Ascending aorta (tissue), 2 donors: ENCODE measurements around the gene EFNA2. TPM values are rescaled to one million over a fixed set of nuclear protein-coding genes. Genes with fewer than 3 reads are reported as not detected.
"Not testable (repeated sequence)": the region's sequence is repeated elsewhere in the genome, so short reads cannot be mapped to it uniquely, and the experiment has no call there.

Experiments
- DNase-seq, 2 donors: peaks; one replicate each; pipeline ENCODE4 v3.0.0-alpha.2; 2019; ENCODE audit warnings: low spot score in 2 of 2
- H3K27ac ChIP-seq, 2 donors: fragments of 200-600 bp; sonication (generic); one replicate each; pipeline ENCODE4 v1.5.1; 2016 to 2017; ENCODE audit warnings: mild to moderate bottlenecking in 1 of 2
- H3K27me3 ChIP-seq: fragments of 200-600 bp; sonication (generic); one replicate; pipeline ENCODE4 v1.5.1; 2017
- H3K36me3 ChIP-seq, 2 donors: fragments of 200-600 bp; sonication (generic); one replicate each; pipeline ENCODE4 v1.5.1; 2016
- H3K4me1 ChIP-seq, 2 donors: fragments of 200-600 bp; sonication (generic); one replicate each; pipeline ENCODE4 v1.5.1; 2016 to 2017; ENCODE audit warnings: mild to moderate bottlenecking in 1 of 2
- H3K4me3 ChIP-seq, 2 donors: fragments of 200-600 bp; sonication (generic); one replicate each; pipeline ENCODE4 v1.5.1; 2016 to 2017; ENCODE audit warnings: mild to moderate bottlenecking in 1 of 2
- H3K9me3 ChIP-seq, 2 donors: fragments of 200-600 bp; sonication (generic); one replicate each; pipeline ENCODE4 v1.5.1; 2016
- intact Hi-C: fragments of 100-400 bp; cut with DNase I; formaldehyde crosslinking; loops from one replicate; pipeline ENCODE4 v1.15.1; 2023
- total RNA-seq: library from RNA; depleted of rRNA; stranded (reverse); fragments of >200 nt; gene quantifications from one replicate; pipeline ENCODE4 v1.1.0, GENCODE V29; 2016
- TF ChIP-seq, protein P1 (sequence below), 3 experiments: fragments of 200-600 bp in 2 of 3; fragments of 450-650 bp in 1 of 3; sonication (generic) in 2 of 3; IDR thresholded peaks; one replicate each; pipeline ENCODE4 v1.5.1; 2016 to 2019; ENCODE audit warnings: antibody characterized with exemption in 3 of 3, mild to moderate bottlenecking in 1 of 3, moderate library complexity in 1 of 3

EFNA2 gene
- total RNA-seq, 1 donor from 2014 or later, result not detected

DNA sequence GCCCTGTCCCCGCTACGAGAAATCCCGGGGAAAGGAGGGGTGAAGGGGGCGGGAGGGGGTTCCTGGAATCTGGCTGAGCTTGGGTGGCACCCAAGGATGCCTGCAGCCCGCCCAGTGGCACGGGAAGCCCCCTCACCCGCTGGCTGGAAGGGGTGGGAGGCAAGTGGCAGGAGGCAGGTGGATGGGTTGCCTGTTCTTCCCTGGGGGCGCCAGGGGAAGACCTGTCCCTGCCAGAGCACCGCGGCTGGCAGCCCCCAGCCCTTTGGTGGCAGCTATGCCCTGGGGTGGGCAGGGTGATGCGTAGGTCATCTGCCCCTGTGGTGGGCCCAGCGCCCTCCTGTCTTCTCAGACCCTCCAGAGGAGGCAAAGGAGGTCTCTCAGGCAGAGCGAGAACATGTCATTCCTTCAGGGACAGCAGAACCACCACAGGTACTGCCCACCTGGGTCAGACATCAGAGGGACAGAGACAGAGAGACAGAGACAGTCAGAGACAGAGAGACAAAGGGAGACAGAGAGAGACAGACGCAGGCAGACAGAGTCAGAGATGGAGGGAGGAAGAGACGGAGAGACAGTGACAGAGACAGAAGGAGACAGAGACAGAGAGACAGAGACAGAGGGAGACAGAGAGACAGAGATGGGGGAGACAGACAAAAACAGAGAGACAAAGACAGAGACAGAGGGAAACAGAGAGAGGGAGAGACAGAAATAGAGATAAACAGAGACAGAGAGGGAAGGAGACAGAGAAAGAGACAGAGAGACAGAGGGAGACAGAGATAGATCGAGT is 36.7 kb downstream of the EFNA2 start:
- Histone ChIP-seq H3K27me3 (peaks cover 11% of the 10 kb centered on the region), H3K4me3 (no peak overlapping the region), H3K9me3 (no peaks in the 10 kb centered on the region), H3K36me3 (no peaks in the 10 kb centered on the region), H3K4me1 (peaks cover 0 to 6% of the 10 kb centered on the region in 2 donors), H3K27ac (no peak overlapping the region)
- TF ChIP-seq, protein P1, sequence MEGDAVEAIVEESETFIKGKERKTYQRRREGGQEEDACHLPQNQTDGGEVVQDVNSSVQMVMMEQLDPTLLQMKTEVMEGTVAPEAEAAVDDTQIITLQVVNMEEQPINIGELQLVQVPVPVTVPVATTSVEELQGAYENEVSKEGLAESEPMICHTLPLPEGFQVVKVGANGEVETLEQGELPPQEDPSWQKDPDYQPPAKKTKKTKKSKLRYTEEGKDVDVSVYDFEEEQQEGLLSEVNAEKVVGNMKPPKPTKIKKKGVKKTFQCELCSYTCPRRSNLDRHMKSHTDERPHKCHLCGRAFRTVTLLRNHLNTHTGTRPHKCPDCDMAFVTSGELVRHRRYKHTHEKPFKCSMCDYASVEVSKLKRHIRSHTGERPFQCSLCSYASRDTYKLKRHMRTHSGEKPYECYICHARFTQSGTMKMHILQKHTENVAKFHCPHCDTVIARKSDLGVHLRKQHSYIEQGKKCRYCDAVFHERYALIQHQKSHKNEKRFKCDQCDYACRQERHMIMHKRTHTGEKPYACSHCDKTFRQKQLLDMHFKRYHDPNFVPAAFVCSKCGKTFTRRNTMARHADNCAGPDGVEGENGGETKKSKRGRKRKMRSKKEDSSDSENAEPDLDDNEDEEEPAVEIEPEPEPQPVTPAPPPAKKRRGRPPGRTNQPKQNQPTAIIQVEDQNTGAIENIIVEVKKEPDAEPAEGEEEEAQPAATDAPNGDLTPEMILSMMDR (IDR thresholded peaks at IDR 0.05), result no peak
- no peak for DNase-seq
- intact Hi-C loops, result no loop called here

DNA sequence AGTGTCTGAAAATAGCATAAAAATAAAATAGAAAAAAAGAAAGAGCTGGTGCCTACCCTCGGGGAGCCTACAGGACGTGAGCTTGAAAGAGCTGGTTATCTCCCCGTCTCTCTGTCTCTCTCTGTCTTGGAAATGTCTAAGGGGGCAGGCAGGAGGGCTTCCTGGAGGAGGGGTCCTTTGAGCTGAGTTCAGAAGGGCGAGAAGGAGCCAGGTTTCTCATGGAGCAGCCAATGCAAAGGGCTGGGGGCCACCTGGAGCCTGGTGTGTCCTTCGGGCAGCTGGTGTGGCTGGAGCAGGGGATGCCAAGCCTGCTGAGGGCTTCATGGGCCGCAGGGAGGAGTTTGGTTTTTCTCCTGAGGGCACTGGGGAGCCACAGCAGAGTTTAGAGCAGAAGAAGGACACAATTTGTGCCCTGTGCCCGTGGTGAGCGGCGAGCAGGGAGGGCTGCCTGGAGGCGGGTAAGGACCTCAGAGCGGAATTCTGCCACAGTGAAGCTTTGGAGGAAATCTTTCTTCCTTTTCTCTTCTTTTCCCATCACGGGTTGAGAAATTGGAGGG is 38.7 kb downstream of the EFNA2 start:
- intact Hi-C loops, result no loop called here
- peaks cover 0 to 6% of the 10 kb centered on the region in 2 donors for H3K4me1 ChIP-seq
- H3K9me3 ChIP-seq, result no peaks in the 10 kb centered on the region
- H3K27me3 ChIP-seq, result peaks cover 11% of the 10 kb centered on the region
- H3K36me3 ChIP-seq, result no peaks in the 10 kb centered on the region
- TF ChIP-seq, protein P1 (IDR thresholded peaks at IDR 0.05), result no peak
- H3K4me3 ChIP-seq, result peak overlapping the region; percentile 36 to 64
- no peak for DNase-seq
- H3K27ac ChIP-seq, result no peak overlapping the region

DNA sequence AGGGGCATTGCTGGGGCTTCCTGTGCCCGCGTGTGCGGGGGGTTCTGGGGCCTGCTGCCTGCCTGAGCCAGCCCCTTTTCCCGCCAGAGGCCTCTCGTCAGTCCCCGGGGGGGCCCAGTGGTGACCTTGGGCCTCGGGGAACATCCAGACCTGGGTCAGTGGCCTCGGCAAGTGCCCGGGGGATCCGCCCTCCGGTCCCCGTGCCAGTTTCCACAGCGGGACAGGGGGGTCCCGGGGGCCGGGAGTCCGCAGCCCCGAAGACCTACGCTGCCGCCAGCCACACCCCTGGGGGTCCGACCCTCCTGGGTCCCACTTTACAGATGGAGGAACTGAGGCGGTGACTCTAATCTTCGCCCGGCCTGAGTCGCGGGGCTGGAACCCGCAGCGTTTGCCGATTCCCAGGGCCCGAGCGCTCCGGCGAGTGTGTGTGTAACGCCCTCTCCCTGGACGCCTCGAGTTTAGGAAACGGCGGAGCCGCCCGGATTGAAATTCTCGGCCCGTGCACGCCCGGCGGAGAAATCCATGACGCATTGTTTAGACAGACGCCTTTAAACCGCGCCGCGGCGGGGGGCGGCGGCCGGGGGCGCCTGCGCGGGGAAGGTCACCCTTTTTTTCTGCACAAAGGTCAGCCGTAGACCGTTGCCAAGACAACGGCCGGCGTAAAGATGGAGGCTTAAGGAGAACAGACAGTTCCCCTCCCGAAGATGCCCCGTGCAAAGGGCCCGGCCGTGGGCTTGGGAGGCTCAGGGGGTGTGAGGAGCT is 39.3 kb downstream of the EFNA2 start:
- Histone ChIP-seq H3K9me3 (no peaks in the 10 kb centered on the region), H3K36me3 (no peaks in the 10 kb centered on the region), H3K4me3 (peak overlapping the region; percentile 36 to 64), H3K27ac (no peak overlapping the region), H3K27me3 (peaks cover 11% of the 10 kb centered on the region), H3K4me1 (peaks cover 0 to 6% of the 10 kb centered on the region in 2 donors)
- TF ChIP-seq, protein P1 (IDR thresholded peaks at IDR 0.05), result no peak
- intact Hi-C loops, result no loop called here
- peak in 1 of 2 donors; percentile 75 for DNase-seq

DNA sequence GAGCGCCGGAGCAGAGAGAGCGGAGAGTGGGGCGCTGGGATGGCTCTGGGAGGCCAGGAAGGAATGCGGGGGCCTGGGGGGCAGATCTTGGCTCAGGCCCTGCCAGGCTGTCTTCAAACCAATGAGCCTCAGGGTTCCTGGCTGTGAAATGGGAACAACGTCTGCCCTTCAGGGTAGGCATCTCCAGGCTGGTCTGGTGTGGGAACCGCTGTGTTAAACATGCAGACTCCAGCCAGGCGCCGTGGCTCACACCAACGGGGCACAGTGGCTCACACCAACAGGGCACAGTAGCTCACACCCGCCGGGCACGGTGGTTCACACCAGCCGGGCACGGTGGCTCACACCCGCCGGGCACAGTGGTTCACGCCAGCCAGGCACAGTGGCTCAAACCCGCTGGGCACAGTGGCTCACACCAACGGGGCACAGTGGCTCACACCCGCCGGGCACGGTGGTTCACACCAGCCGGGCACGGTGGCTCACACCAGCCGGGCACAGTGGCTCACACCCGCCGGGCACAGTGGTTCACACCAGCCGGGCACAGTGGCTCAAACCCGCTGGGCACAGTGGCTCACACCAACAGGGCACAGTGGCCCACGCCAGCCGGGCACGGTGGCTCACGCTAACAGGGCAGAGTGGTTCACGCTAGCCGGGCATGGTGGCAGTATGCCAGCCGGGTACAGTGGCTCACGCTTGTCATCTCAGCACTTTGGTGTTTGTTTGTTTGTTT is 40.1 kb downstream of the EFNA2 start:
- Histone ChIP-seq H3K9me3 (no peaks in the 10 kb centered on the region), H3K4me3 (peak overlapping the region; percentile 36 to 64), H3K4me1 (peaks cover 0 to 6% of the 10 kb centered on the region in 2 donors), H3K36me3 (no peaks in the 10 kb centered on the region), H3K27ac (no peak overlapping the region), H3K27me3 (peaks cover 11% of the 10 kb centered on the region)
- DNase-seq, result no peak
- TF ChIP-seq, protein P1 (IDR thresholded peaks at IDR 0.05), result no peak
- intact Hi-C loops, result no loop called here

DNA sequence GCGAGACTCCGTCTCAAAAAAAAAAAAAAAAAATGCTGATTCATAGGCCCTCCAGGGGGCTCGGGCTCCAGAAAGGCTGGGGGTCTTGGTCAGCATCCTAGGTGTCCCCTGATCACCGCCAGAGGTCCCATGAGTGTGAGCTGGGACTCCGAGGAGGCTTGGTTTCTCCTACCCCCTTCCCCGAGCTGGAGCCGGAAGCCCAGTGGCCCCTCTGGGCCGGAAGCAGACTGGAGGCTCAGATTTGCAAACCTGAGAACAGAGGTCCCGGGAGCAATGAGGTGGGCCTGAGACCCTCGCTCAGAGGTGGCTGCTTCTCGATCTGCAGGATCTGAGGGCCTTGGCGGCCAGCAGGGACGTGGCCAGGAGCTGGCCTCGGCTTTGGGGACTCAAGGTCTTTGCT is 41.5 kb downstream of the EFNA2 start:
- Histone ChIP-seq H3K4me1 (peaks cover 0 to 6% of the 10 kb centered on the region in 2 donors), H3K27ac (no peak overlapping the region), H3K36me3 (no peaks in the 10 kb centered on the region), H3K4me3 (no peak overlapping the region), H3K27me3 (peaks cover 11% of the 10 kb centered on the region), H3K9me3 (no peaks in the 10 kb centered on the region)
- intact Hi-C loops, result no loop called here
- TF ChIP-seq, protein P1 (IDR thresholded peaks at IDR 0.05), result no peak
- DNase-seq, result no peak

DNA sequence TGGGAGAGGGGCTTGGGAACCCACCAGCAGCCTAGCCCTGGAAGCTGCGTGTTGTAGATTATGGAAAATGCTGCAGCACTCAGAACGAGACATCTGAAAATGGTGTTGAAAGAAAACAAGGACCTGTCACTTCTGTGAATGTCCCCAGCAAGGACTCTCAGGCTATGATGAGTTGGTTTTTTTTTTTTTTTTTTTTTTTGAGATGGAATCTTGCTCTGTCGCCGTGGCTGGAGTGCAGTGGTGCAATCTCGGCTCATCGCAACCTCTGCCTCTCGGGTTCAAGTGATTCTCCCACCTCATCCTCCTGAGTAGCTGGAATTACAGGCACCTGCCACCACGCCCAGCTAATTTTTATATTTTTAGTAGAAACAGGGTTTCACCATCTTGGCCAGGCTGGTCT is 46.5 kb downstream of the EFNA2 start:
- H3K4me1 ChIP-seq, H3K9me3 ChIP-seq, DNase-seq, intact Hi-C loops, H3K27me3 ChIP-seq, H3K4me3 ChIP-seq, H3K27ac ChIP-seq, H3K36me3 ChIP-seq: not testable (repeated sequence)
